LoVo (cell line): ENCODE data around the gene HABP2.

Source experiments
- DNase-seq: peaks from one replicate; pipeline ENCODE4 v3.0.0-alpha.2; 2016; ENCODE audit warnings: low spot score

HABP2 gene

GRCh38 chr10:113527211-113527906, 25.5 kb upstream of the HABP2 start:
- DNase-seq = no peak

- no peak for DNase-seq
Measured at GRCh38 chr10:113528876-113529275, 24.0 kb upstream of the HABP2 start.

- no peak for DNase-seq
Measured at GRCh38 chr10:113529575-113529974, 23.3 kb upstream of the HABP2 start.

- DNase-seq = no peak
Measured at GRCh38 chr10:113530476-113530875, 22.4 kb upstream of the HABP2 start.

DNA sequence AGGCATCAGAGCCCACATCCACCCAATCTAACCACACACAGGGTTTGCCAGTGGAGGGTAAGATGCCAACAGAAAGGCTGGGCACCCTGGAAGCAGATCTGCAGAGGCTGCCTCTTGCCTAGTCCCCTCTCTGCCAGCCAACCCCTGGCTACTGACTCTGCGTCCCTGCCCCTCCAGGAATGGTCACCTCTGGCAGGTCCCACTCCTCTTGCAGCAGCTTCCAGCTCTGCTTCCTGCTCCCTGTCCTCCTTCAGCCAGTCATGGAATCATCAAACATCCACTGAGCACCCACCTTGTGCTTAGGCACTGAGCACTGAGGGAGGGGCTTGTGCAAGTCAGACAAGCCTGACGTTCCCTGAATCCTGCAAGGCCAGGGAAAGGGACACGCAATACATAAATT, 20.1 kb upstream of the HABP2 start:
- DNase-seq = no peak

DNA sequence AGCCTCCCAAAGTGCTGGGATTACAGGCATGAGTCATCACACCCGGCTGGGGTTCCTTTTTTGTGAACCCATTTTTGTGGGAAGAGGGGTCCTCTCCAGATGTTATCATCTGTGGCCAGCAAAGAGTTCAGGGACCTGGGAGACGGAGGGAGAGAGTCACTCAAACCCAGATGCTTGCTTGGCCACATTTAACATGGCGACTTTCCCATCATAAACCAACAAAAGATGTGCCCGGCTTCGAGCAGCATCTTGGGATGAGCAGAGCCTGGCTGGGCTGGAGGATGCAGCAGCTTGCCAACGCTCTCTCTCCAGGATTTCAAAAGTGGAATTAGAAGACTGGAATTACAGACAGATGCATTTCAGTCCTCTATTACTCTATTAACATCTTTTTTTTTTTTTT, 19.1 kb upstream of the HABP2 start:
- no peak for DNase-seq

GRCh38 chr10:113534423-113534822, 18.4 kb upstream of the HABP2 start:
- no peak for DNase-seq

- no peak for DNase-seq
Measured at GRCh38 chr10:113537672-113538071, 15.2 kb upstream of the HABP2 start.

- no peak for DNase-seq
Measured at GRCh38 chr10:113538151-113538550, 14.7 kb upstream of the HABP2 start.

DNA sequence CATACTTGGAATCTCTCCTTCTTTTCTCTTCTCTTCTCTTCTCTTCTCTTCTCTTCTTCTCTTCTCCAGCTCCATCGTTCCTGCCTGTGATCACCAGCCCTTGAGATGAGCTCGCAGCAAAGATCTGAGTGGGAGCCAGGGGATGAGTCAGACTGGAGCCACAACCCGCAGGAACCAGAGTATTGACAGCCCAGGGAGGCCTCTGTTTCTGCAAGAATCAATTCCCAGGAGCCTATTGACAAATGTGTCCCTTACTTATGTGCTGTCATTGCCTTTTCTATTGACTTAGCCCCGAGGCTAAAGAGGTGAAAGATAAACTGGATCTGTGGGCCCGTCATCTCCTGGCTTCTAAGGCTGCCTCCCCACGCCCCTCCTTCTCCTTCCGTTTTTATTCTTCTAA, 13.1 kb upstream of the HABP2 start:
- DNase-seq = no peak

DNA sequence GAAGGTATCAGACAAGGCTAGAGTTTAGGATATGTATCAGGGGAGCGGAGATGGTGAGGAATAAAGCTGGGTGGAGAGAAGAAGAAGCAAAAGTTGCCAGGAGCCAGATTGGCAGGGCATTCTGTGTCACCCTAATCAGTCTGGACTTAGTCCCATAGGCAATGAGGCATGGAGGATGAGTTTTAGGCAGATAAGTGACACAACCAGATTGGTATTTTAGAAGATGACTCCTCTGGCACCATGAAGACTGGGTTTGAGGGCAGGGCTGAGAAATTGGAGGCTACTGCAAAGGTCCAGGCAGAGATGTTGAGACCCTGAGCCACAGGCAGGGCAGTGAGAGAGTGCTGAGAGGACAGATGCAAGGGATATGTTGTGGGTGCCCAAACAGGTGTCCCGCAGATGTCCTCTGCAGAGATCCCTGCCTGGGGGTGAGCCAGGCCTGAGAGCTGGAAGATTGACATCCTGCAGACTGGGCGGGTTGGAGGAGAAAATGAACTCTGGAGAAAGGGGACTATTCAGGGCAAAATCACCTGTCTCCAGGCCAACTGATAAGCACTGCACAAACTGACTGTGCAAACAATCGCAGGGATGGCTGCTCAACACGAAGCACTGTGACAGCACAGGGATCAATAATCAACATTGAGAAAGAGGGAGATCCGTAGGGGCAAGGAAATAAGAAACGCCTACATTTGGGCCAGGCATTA, 11.9 kb upstream of the HABP2 start:
- DNase-seq = no peak

GRCh38 chr10:113541549-113541927, 11.3 kb upstream of the HABP2 start:
- no peak for DNase-seq

DNA sequence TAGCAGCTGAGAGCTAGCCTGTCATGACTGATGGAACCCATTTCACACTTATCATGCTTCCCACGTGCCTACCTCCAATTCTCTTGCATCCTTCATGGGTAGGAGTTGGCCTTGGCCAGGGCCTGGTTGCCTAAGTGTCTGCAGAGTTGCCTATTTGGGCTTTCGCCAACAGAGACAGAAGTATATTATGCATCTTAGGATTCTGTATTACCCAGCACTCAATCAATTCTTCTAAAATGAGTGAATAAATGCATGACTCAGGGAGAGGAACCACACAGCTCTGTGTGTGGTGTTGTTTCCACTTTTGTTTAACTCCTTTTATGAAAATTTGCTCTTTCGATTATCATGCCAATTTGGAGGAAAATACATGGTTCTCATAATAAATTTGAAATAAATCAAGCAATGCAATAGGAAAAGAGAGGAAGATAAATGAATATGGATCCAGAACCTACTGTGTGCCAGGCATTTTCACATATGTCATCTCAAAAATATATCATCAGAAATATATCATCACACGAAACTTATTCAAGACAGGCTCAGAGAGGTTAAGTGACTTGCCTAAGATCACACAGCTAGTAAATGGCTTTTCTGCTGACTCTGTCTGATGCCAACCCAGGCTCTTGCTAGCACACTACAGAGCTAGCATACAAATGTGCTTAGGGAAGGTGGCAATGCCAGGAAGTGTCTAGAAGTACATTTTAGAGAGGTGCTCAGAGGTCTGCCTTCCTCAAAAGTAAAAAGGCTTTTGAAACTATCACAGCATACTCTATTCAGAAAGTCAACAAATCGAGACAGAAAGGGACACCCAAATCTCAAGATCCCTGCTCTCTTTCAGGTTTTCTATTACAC, 9.5 kb upstream of the HABP2 start:
- DNase-seq = no peak

DNA sequence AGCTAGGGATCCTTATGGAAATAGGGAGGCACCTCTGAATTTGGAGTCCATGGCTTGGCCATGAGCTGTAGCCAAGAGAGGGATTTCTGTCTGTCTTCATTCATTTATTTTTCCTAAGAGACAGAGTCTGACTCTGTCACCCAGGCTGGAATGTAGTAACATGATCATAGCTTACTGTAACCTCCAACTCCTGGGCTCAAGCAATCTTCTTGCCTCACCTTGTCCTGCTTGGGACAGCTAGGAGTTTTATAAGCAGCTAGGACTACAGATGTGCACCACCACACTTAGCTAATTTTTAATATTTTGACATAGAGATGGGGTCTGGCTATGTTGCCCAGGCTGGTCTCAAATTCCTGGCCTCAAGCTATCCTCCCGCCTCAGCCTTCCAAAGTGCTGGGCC, 8.5 kb upstream of the HABP2 start:
- no peak for DNase-seq

DNA sequence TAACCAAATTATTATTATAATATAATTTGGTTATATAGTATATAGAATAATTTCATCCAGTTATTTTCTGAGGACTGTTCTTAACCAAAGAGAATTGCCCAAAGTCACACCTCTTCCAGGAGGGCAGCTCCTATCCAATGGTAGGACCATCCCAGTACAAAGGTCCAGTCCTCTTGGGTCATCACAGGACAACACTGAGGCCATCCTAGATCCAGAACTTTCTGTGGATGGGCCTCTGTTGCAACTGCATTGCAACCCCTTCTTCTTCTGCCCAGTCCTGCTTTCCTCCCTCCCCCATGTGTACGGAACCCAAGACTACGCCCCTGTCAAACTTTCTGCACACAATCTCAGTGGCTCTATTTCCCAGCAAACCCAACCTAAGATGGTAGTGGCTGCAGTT, 5.4 kb upstream of the HABP2 start:
- DNase-seq = no peak

- DNase-seq = no peak
Measured at GRCh38 chr10:113549856-113550255, 3.0 kb upstream of the HABP2 start.

GRCh38 chr10:113550365-113550764, 2.5 kb upstream of the HABP2 start:
- no peak for DNase-seq

DNA sequence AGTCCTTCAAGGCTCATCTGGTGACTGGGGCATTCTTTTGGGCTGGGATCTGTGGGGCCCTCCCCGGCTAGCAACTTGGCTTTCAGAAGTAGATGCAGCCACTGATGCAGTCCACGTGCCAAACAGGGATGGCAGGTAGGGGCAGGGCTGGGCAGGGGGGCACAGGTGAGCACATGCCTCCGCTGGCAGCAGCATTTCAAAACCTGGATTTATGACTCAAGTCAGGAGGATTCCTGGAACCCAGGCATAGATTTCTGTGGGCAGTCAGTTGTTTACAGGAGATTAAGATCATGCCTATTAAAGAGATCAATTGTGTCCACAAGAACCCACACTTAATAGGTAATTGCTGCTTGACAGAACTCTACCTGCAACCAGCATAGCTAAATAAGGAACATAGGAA, 839 bp upstream of the HABP2 start:
- no peak for DNase-seq

DNA sequence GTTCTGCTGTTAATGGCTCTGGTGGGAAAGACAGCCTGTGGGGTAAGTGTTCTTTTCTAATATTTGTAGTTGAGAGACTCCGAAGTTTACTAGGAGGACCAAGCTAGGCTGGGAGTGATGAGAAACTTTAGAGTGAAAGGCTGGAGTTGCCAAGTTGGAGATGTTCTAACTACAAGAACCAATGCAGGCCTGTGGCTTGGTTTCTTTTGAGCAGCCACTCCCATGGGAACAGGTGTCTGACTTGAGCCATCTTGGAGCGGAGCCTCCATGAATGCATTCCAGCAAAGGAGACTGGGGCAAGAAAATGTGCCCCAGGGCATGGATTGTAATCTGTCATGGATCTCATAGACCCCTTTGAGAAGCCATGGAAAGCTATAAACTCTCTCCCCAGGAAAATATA, 296 bp downstream of the HABP2 start:
- DNase-seq = no peak

DNA sequence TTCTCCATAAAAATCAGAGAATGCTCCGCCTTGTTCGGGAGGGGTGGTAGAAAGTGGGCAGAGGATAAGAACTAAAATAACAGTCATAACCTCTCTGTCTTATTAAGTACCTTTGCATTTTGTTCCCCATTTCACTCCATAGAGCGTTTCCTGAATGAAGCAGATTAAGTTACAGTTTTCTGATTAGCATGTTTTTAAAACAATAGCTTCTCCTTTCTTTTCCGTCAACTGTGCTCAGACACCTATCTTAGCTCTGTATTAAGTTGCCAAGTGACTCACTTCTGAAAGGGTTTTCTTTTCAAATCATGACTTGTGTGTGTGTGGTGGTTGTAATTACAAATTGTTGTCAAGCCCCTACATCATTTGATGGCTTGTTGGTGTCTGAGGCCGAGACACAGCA, 1.4 kb downstream of the HABP2 start:
- no peak for DNase-seq

DNA sequence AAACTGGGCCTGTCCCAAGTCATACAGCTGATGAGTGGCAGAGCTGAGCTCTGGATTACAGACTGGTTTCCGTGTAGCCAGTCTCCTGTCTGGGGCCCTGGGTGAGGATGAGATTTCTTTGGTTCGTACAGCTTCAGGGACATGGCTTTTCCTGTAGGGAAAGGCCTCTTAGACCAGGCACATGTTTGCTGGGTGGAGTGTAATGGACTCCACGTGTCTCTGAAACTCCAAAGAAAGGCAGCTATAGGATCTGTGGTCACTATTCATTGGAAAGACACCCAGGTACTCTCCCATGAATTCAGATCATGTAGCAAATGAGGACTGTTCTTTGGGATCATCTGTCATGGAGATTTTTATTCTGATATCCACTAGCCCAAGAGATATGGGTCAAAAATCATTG, 2.4 kb downstream of the HABP2 start:
- no peak for DNase-seq

DNA sequence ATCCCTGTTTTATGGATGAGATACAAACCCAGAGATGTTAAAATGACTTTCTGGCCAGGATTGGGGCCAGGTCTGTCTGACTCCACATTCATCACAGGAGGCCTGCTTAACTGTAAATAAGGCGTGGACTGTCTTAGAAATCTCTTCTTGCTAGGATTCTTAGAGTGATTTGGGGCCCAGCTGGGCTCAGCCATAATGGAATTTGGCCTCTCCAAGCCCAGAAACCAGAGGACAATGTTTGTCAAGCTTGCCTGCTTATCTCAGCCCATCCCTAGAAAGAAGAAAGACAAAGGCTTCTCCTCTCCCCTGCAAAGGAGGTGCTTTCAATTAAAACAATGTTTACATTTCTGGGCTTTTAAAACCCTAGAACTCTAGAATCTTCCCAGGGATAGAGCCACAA, 2.9 kb downstream of the HABP2 start:
- DNase-seq = no peak

- DNase-seq = no peak
Measured at GRCh38 chr10:113557424-113557862, 4.6 kb downstream of the HABP2 start.
